Medulla oblongata (tissue), 1 donor: ENCODE data around the gene FUT6.
"Not testable (repeated sequence)": the region's sequence is repeated elsewhere in the genome, so short reads cannot be mapped to it uniquely, and the experiment has no call there.

ENCODE experiments used
- DNase-seq: peaks from one replicate; pipeline ENCODE4 v3.0.0-alpha.2; 2015; ENCODE audit errors: extremely low spot score

FUT6 gene

GRCh38 chr19:5857203-5858081, 17.9 kb upstream of the FUT6 start:
- DNase-seq: no peak

GRCh38 chr19:5855151-5855550, 15.6 kb upstream of the FUT6 start:
- not testable (repeated sequence) for DNase-seq

DNA sequence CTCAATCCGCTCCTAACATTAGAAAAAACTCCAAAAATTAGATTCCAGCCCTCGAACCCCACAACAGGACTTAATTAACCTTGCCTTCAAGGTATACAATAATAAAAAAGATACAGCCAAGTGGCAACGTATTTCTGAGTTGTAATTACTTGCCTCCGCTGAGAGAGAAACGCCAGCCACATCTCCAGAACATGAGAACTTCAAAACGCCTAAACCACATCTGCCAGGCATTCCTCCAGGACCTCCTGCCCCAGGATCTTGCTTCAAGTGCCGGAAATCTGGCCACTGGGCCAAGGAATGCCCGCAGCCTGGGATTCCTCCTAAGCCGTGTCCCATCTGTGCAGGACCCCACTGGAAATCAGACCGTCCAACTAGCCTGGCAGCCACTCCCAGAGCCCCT, 14.6 kb upstream of the FUT6 start:
- not testable (repeated sequence) for DNase-seq

- no peak for DNase-seq
Measured at GRCh38 chr19:5851302-5851701, 11.8 kb upstream of the FUT6 start, which contains the start of gene FUT3. TSS of gene FUT3 (minus strand) at chr19:5851449.

GRCh38 chr19:5850743-5851293, 11.3 kb upstream of the FUT6 start:
- DNase-seq: peak; percentile 10

- DNase-seq: no peak
Measured at GRCh38 chr19:5850189-5850588, 10.7 kb upstream of the FUT6 start.

DNA sequence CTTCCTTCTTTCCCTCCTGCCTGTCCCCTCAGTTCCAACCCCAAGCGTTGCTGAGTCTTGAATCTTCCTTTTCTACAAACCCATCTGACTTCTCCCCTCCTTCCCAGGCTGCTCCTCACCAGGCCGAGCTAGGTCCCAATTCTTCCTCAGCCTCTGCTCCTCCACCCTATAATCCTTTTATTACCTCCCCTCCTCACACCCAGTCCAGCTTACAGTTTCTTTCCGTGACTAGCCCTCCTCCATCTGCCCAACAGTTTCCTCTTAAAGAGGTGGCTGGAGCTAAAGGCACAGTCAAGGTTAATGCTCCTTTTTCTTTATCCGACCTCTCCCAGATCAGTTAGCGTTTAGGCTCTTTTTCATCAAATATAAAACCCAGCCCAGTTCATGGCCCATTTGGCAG, 9.1 kb upstream of the FUT6 start:
- DNase-seq: not testable (repeated sequence)

GRCh38 chr19:5847846-5848245, 8.3 kb upstream of the FUT6 start:
- DNase-seq: not testable (repeated sequence)

GRCh38 chr19:5844456-5845433, 5.2 kb upstream of the FUT6 start:
- no peak for DNase-seq

DNA sequence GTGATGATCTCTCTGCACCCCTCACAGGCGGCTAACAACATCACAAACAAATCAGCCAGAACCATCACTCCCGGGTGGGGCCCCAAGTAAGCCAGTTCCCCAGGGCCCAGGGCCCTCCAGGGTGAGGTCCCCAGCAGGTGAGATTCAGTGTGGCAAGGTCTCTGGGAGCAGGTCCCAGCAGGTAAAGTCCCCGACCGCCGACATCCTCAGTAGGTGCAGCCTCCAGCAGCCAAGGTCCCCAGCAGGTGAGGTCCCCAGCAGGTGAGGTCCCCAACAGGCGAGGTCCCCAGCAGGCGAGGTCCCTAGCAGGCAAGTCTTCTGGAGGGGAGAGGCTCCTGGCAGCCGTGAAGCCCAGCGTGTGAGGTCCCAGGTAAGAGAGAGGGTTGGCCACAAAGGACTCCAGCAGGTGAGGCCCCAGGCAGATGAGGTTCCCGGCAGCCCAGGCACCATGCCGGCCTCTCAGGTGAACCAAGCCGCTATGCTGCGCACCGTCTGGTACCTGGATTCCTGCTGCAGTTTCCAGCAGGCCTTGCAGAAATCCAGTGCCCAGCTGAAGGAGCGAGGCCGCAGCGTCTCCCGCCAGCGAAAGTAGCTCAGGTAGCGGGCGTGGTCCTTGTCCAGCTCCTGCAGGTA, 3.9 kb upstream of the FUT6 start:
- no peak for DNase-seq

- not testable (repeated sequence) for DNase-seq
Measured at GRCh38 chr19:5841735-5842111, 2.2 kb upstream of the FUT6 start.

DNA sequence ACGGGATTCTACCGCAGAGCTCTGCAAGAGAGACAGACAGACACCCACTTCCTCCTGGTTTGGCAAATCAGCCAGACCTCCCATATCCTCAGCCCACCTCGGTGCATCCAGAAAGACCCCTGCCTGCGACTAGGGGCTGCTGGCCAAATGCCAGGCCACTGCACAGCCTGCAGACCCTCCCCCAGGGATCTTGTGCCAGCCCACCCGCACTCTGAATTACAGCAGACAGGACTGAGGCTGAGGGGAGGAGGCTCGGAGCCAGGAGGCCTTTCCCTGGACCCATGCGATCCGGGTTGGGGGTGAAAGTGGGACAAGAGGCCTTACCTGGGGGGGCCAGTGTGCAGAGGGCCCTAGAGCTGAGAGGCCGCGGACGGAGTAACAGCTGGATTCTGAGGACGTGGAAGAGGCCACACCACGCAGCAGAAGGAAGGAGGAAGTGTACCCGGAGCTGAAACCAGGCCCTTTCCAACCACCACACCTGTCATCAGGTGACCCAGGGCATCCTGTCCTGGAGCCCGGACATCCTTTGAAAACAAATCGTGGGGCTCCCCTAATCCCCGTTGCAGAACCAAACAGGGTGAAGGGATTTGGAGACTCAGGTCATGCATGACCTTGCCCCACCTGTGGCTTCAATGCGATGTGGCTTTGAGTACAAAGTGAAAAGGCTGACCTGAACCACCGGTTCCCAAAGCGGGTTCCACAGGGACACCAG, 993 bp downstream of the FUT6 start:
- DNase-seq: no peak

DNA sequence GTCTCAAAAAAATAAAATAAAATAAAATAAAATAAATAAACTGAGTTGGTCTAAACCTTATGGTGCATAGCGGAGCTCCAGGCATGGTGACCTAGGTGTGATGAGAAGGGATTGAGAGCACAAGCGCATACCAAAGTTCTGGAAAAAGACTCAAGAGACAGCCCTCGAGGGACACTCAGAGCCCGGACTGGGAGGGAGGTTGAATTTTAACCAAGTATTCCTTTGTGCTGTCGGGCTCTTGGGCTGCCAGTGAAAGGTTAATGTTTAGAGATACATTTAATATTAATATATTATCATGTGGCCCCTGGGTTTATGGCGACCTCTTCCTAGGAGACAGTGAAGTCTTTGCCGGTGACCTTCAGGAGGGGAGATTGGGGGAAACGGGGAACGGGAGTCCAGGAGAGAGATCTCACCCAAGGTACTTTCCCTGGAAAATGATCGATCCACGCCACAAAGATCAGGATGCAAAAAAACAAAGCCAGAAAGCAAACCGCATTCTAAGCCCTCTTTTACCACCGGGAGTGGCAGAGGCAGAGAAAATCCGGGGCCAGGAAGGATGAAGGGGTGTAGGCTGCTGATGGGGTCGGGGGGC, 1.6 kb downstream of the FUT6 start:
- no peak for DNase-seq

- no peak for DNase-seq
Measured at GRCh38 chr19:5832527-5833216, 6.8 kb downstream of the FUT6 start.

GRCh38 chr19:5832061-5832460, 7.4 kb downstream of the FUT6 start:
- DNase-seq: no peak

- no peak for DNase-seq
Measured at GRCh38 chr19:5831159-5831558, 8.3 kb downstream of the FUT6 start.

GRCh38 chr19:5829567-5830310, 9.8 kb downstream of the FUT6 start:
- DNase-seq: no peak

- no peak for DNase-seq
Measured at GRCh38 chr19:5828661-5829566, 10.6 kb downstream of the FUT6 start.
